IgD-negative memory B cell (primary cell): ENCODE measurements around the gene GALNTL6. TPM values are rescaled to one million over a fixed set of nuclear protein-coding genes. Genes with fewer than 3 reads are reported as not detected.

Experiments used
- H3K27ac Mint-ChIP-seq, 3 donors: one replicate each; pipeline ENCODE4 v1.8.0; 2020 to 2022; ENCODE audit warnings: mild to moderate bottlenecking in 3 of 3, mixed read lengths in 3 of 3, moderate library complexity in 1 of 3
- H3K27me3 Mint-ChIP-seq: one replicate; pipeline ENCODE4 v1.8.0; 2021; ENCODE audit warnings: mixed read lengths
- H3K36me3 Mint-ChIP-seq: one replicate; pipeline ENCODE4 v1.8.0; 2020; ENCODE audit warnings: mild to moderate bottlenecking, mixed read lengths
- H3K4me1 Mint-ChIP-seq, 3 donors: one replicate each; pipeline ENCODE4 v1.8.0; 2020 to 2022; ENCODE audit warnings: mixed read lengths in 3 of 3, mild to moderate bottlenecking in 1 of 3
- H3K4me3 Mint-ChIP-seq, 4 donors: one replicate each; pipeline ENCODE4 v1.8.0; 2020 to 2022; ENCODE audit warnings: mild to moderate bottlenecking in 4 of 4, mixed read lengths in 4 of 4, moderate library complexity in 3 of 4
- H3K9me3 Mint-ChIP-seq, 3 donors: one replicate each; pipeline ENCODE4 v1.8.0; 2020 to 2021; ENCODE audit warnings: mixed read lengths in 3 of 3, mild to moderate bottlenecking in 1 of 3
- polyA plus RNA-seq: library from polyadenylated mRNA; unstranded; fragments of 300-500 nt; fragmentation: Illumina TruSeq; gene quantifications from one replicate; pipeline ENCODE4 v1.2.3, GENCODE V29; 2021

The GALNTL6 gene
- polyA plus RNA-seq, 1 donor from 2014 or later: 1.3 TPM

GRCh38 chr4:172007889-172008288, 194.7 kb downstream of the GALNTL6 start:
- H3K4me3 Mint-ChIP-seq: no peak overlapping the region
- H3K27me3 Mint-ChIP-seq: no peaks in the 10 kb centered on the region
- no peak overlapping the region for H3K27ac Mint-ChIP-seq
- peaks cover 1% of the 10 kb centered on the region for H3K36me3 Mint-ChIP-seq
- H3K9me3 Mint-ChIP-seq: peaks cover 0 to 2% (median 2%) of the 10 kb centered on the region in 3 donors
- H3K4me1 Mint-ChIP-seq: peaks cover 1 to 5% (median 4%) of the 10 kb centered on the region in 3 donors

DNA sequence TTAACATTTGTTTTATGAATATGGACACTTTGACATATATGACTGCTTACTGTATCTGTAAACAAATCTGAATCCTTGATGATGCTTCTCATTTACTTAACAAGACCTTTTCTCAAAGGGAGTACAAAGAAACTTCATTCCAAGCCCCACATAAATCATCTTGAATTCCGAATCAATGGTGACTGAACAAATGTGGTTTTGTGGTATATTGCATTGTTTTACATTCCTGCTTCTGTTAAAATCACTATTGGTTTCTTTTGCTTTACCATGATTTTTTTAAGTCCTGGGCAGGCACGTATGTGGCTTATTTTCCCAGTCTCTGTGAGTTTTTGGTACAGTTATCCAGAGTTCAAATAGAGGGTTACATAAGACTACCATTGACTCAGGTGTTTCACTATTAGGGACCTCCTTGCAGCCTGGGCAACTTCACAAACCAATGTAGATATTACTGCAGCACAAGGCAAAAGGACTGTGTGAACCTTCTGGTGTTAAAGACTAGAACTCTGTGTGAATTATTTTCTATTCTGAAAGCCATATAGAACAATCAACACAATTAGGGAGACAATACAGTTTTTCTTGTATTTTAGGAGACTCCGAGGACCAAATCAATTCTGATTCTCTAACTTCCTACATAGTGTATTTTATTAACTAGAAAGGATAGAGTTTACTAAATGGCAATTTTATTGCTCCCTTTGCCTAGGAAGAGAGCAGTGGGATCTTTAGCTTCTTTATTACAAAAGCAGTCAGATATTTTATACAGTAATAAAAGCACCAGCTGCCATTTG, 196.4 kb downstream of the GALNTL6 start:
- peak overlapping the region in 1 of 3 donors; percentile 46 for H3K27ac Mint-ChIP-seq
- H3K4me1 Mint-ChIP-seq: peaks cover 3 to 9% (median 4%) of the 10 kb centered on the region in 3 donors
- no peaks in the 10 kb centered on the region for H3K36me3 Mint-ChIP-seq
- H3K4me3 Mint-ChIP-seq: no peak overlapping the region
- no peaks in the 10 kb centered on the region for H3K9me3 Mint-ChIP-seq
- no peaks in the 10 kb centered on the region for H3K27me3 Mint-ChIP-seq

DNA sequence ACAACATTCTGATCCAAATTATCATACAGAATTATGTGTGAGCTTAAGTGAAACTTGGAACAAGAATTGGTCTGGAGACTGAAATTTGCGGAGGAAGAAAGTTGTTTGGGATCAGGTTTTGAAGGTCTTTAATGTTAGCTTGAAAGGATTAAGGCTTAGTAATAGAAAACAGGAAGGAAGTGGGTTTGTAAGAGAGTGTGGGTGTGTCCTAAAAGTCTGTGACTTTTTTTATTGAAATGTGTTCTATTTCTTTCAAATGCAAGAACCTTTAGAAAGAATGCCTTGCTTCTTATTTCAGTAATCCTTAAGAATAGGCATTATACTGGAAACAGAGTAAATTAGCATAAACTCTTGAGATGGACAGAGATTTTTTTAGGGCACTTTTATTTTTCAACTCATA, 198.0 kb downstream of the GALNTL6 start:
- H3K27me3 Mint-ChIP-seq: no peaks in the 10 kb centered on the region
- H3K9me3 Mint-ChIP-seq: no peaks in the 10 kb centered on the region
- H3K4me1 Mint-ChIP-seq: peaks cover 3 to 9% (median 4%) of the 10 kb centered on the region in 3 donors
- no peaks in the 10 kb centered on the region for H3K36me3 Mint-ChIP-seq
- H3K4me3 Mint-ChIP-seq: peak overlapping the region in 1 of 4 donors; percentile 14
- no peak overlapping the region for H3K27ac Mint-ChIP-seq

DNA sequence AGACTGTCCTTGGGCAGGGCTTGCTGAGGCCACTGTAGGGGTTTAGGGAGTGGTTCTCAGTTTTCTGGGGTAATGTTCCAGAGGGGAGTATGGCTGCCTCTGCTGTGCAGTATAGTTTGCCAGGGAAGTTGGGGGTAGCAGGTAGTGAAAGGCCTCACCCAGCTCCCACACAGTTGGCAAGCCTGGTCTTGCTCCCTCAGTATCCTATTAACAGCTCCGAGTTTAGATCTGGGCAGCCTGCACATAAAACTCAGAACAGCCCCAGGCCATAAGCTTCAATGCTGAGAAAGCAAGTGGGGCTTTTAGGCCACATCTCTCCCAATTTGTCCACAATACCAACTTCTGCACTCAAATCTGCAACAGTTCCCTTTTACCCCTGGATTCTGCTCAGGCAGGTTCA, 205.2 kb downstream of the GALNTL6 start:
- peaks cover 0 to 4% (median 1%) of the 10 kb centered on the region in 3 donors for H3K4me1 Mint-ChIP-seq
- H3K9me3 Mint-ChIP-seq: peaks cover 0 to 1% (median 0%) of the 10 kb centered on the region in 3 donors
- no peak overlapping the region for H3K27ac Mint-ChIP-seq
- no peaks in the 10 kb centered on the region for H3K36me3 Mint-ChIP-seq
- H3K27me3 Mint-ChIP-seq: no peaks in the 10 kb centered on the region
- H3K4me3 Mint-ChIP-seq: no peak overlapping the region

- no peak overlapping the region for H3K4me3 Mint-ChIP-seq
- peaks cover 0 to 1% (median 0%) of the 10 kb centered on the region in 3 donors for H3K9me3 Mint-ChIP-seq
- no peaks in the 10 kb centered on the region for H3K4me1 Mint-ChIP-seq
- H3K36me3 Mint-ChIP-seq: no peaks in the 10 kb centered on the region
- no peaks in the 10 kb centered on the region for H3K27me3 Mint-ChIP-seq
- no peak overlapping the region for H3K27ac Mint-ChIP-seq
Measured at GRCh38 chr4:172035562-172035961, 222.4 kb downstream of the GALNTL6 start.

DNA sequence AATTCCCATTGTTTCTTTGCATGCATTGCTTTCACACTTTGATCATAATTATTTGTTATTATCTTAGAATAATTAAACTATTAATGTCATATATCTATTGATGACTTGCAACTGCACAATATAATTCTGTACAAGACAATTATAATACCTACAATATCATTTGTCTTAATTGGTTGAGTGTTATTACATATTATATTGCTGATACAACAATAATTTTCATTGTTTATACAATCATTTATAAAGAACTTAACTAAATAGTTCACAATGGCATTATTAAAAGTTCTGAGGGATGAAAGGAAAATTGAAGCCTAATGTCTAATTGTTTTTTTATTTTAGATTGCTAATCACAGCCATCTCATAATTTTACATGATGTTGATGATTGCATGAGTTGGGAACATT, 227.6 kb downstream of the GALNTL6 start:
- H3K36me3 Mint-ChIP-seq: no peaks in the 10 kb centered on the region
- H3K9me3 Mint-ChIP-seq: peaks cover 0 to 1% (median 0%) of the 10 kb centered on the region in 3 donors
- H3K4me3 Mint-ChIP-seq: no peak overlapping the region
- H3K27me3 Mint-ChIP-seq: no peaks in the 10 kb centered on the region
- no peaks in the 10 kb centered on the region for H3K4me1 Mint-ChIP-seq
- H3K27ac Mint-ChIP-seq: no peak overlapping the region

GRCh38 chr4:172042714-172043114, 229.5 kb downstream of the GALNTL6 start:
- Mint-ChIP-seq H3K4me1 (peaks cover 0 to 2% (median 0%) of the 10 kb centered on the region in 3 donors), H3K27ac (no peak overlapping the region), H3K4me3 (no peak overlapping the region), H3K36me3 (no peaks in the 10 kb centered on the region), H3K27me3 (no peaks in the 10 kb centered on the region), H3K9me3 (peaks cover 0 to 1% (median 0%) of the 10 kb centered on the region in 3 donors)

GRCh38 chr4:172045981-172046380, 232.8 kb downstream of the GALNTL6 start:
- Mint-ChIP-seq H3K9me3 (peaks cover 0 to 1% (median 0%) of the 10 kb centered on the region in 3 donors), H3K27ac (no peak overlapping the region), H3K4me3 (no peak overlapping the region), H3K36me3 (no peaks in the 10 kb centered on the region), H3K4me1 (peaks cover 0 to 2% (median 0%) of the 10 kb centered on the region in 3 donors), H3K27me3 (peaks cover 2% of the 10 kb centered on the region)

GRCh38 chr4:172048666-172049065, 235.5 kb downstream of the GALNTL6 start:
- Mint-ChIP-seq H3K27me3 (peaks cover 2% of the 10 kb centered on the region), H3K27ac (no peak overlapping the region), H3K36me3 (no peaks in the 10 kb centered on the region), H3K9me3 (peaks cover 0 to 1% (median 0%) of the 10 kb centered on the region in 3 donors), H3K4me3 (no peak overlapping the region), H3K4me1 (peaks cover 0 to 2% (median 0%) of the 10 kb centered on the region in 3 donors)

DNA sequence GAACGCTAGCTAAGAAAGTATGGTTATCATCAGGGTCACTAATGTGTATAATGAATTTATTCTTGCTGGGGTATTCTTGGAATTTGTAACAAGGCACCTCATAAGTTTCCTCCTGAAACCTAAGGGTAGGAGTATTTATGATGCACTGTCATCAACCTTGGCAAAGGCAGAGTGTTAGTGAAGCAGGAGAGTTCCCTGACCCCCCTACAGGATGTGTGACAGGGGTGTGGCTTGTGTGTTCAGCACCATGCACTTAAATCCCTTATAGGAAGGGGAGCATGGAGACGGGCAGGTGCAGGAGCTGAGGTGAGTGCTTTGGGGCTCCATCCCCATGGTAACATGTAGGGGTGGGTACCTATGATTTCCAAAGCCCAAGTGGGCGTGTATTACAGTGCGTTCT, 237.7 kb downstream of the GALNTL6 start:
- no peak overlapping the region for H3K27ac Mint-ChIP-seq
- peaks cover 2% of the 10 kb centered on the region for H3K27me3 Mint-ChIP-seq
- peaks cover 0 to 1% (median 0%) of the 10 kb centered on the region in 3 donors for H3K9me3 Mint-ChIP-seq
- H3K4me1 Mint-ChIP-seq: peaks cover 0 to 2% (median 0%) of the 10 kb centered on the region in 3 donors
- H3K4me3 Mint-ChIP-seq: no peak overlapping the region
- no peaks in the 10 kb centered on the region for H3K36me3 Mint-ChIP-seq

DNA sequence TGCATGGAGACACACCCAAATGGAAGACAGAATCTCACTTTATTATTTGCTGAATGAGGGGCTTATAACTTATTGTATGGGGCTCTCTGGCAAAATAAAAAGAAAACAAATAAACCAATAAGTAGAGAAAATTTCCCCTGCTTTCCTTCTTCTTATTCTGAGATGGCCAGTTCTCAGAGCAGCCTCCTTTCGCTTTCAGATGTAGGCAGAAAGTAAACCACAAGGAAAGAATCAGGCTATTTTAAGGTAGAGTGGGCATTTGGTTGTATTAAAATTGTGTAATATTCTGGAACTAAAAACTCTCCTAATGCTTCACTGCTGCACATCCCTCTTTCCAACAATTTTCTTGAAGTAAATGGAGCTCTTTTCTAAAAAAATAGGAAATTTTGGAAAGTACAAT, 241.8 kb downstream of the GALNTL6 start:
- Mint-ChIP-seq H3K9me3 (no peaks in the 10 kb centered on the region), H3K27me3 (no peaks in the 10 kb centered on the region), H3K4me3 (no peak overlapping the region), H3K27ac (no peak overlapping the region), H3K36me3 (no peaks in the 10 kb centered on the region), H3K4me1 (no peaks in the 10 kb centered on the region)

GRCh38 chr4:172055498-172055897, 242.3 kb downstream of the GALNTL6 start:
- Mint-ChIP-seq H3K27me3 (no peaks in the 10 kb centered on the region), H3K4me3 (no peak overlapping the region), H3K9me3 (no peaks in the 10 kb centered on the region), H3K36me3 (no peaks in the 10 kb centered on the region), H3K27ac (no peak overlapping the region), H3K4me1 (no peaks in the 10 kb centered on the region)

DNA sequence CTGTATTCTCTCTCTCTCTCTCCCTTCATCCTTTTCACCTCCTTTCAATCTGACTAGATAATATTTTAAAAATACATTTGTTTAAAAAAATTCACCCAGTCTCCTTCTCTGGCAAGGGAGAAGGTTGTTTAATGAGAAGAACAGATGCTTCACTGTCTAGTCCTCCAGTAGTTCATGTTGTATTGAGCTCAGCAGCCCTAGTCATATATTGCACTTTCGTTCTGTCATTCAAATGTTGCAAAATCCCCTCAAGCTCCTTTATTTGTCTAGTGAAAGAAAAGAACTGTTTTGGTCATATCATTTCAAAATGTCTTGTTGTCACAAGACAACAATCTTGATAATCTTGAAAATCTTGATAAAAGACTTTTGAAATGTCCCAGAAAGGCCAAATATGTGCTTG, 248.0 kb downstream of the GALNTL6 start:
- Mint-ChIP-seq H3K27me3 (no peaks in the 10 kb centered on the region), H3K9me3 (no peaks in the 10 kb centered on the region), H3K4me1 (no peaks in the 10 kb centered on the region)

DNA sequence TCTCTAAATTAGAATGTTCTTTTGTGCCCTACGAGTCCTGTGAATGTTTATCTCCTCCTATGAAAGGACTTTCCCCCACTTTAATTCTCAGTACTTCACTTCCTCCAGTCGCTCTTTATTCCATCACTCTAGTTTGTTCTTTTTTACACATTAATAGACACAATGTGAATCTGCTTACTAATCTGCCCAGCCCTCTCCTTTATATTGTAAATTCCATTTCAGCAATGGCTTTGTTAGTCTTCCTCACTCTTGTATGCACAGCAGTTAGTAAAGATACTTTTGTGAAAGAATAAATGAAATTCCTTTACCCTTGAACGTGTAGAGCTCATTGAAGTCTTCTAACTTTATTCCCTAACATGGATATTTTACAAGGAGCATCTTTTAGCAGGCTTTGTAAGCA, 255.3 kb downstream of the GALNTL6 start:
- Mint-ChIP-seq H3K4me3 (no peak overlapping the region), H3K27ac (no peak overlapping the region), H3K4me1 (no peaks in the 10 kb centered on the region), H3K36me3 (no peaks in the 10 kb centered on the region), H3K9me3 (peaks cover 0 to 2% (median 0%) of the 10 kb centered on the region in 3 donors), H3K27me3 (no peaks in the 10 kb centered on the region)

More for the DNA sequence above, 248.0 kb downstream of the GALNTL6 start:
- Mint-ChIP-seq H3K27ac (no peak overlapping the region), H3K4me3 (no peak overlapping the region), H3K36me3 (no peaks in the 10 kb centered on the region)

GRCh38 chr4:172073590-172073989, 260.4 kb downstream of the GALNTL6 start:
- Mint-ChIP-seq H3K9me3 (peaks cover 1 to 6% (median 2%) of the 10 kb centered on the region in 3 donors), H3K4me1 (no peaks in the 10 kb centered on the region), H3K4me3 (no peak overlapping the region), H3K27ac (no peak overlapping the region), H3K27me3 (no peaks in the 10 kb centered on the region), H3K36me3 (no peaks in the 10 kb centered on the region)

GRCh38 chr4:172083272-172083671, 270.1 kb downstream of the GALNTL6 start:
- no peak overlapping the region for H3K27ac Mint-ChIP-seq
- H3K9me3 Mint-ChIP-seq: no peaks in the 10 kb centered on the region
- H3K27me3 Mint-ChIP-seq: no peaks in the 10 kb centered on the region
- H3K36me3 Mint-ChIP-seq: no peaks in the 10 kb centered on the region
- H3K4me1 Mint-ChIP-seq: no peaks in the 10 kb centered on the region
- H3K4me3 Mint-ChIP-seq: no peak overlapping the region
